ENCODE data around the gene BRF1.

- TF ChIP-seq RAD21 (IDR thresholded peaks at IDR 0.05; ENCODE audit: low read depth): no peak
- TF ChIP-seq EGR1 (IDR thresholded peaks at IDR 0.05; ENCODE audit: low read depth): no peak
- TF ChIP-seq ZNF274 (IDR thresholded peaks at IDR 0.05; ENCODE audit: low read depth, low read length): no peak
- TF ChIP-seq CTCF (IDR thresholded peaks at IDR 0.05 in 2 of 3, conservative IDR thresholded peaks at IDR 0.05 in 1 of 3; ENCODE audit: borderline replicate concordance in 1 of 3, insufficient read depth in 1 of 3, low read depth in 2 of 3, low read length in 2 of 3): no peak
- TF ChIP-seq FOSL1 (IDR thresholded peaks at IDR 0.05; ENCODE audit: low read depth): no peak
- no peak for TF ChIP-seq EZH2phosphoT487 (IDR thresholded peaks at IDR 0.05; ENCODE audit: borderline replicate concordance)
- TF ChIP-seq POLR2A (IDR thresholded peaks at IDR 0.05; ENCODE audit: borderline replicate concordance, extremely low read depth, insufficient read depth, insufficient read length): no peak
Observed at GRCh38 chr14:105248368-105249181, 52.2 kb downstream of the BRF1 start, which contains the start of gene BTBD6.

Data from HCT116 (cell line).